Loucy (cell line): ENCODE measurements around the gene LUZP1.

Experiments used
- EZH2phosphoT487 ChIP-seq: fragments of 200-600 bp; IDR thresholded peaks from 2 replicates; pipeline ENCODE4 v1.6.1; 2018; ENCODE audit warnings: antibody characterized with exemption, mild to moderate bottlenecking, moderate library complexity, borderline replicate concordance
- TF ChIP-seq, protein P1 (sequence below): fragments of 200-600 bp; sonication (generic); conservative IDR thresholded peaks from 2 replicates; pipeline ENCODE4 v1.5.1; 2014; ENCODE audit warnings: mild to moderate bottlenecking, antibody characterized with exemption, low read length

DNA sequence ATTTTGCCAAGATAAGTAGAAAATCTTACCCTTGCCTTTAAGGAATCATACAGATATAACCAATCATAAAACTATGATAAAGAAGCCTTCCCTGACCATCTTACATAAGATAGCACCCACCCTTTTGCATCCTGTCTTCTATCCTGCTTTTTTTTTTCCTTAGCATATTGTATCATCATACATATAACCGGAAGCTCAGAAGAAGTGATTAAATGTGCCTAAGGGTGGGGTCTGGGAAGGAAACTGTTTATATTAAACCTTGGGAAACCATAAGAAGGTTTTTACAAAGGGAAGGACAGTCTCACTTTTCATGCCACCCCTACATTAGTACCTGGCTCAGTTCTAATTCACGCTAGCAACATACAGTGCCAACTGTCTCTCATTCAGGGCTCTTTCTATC is 66.8 kb downstream of the LUZP1 start:
- TF ChIP-seq, protein P1, sequence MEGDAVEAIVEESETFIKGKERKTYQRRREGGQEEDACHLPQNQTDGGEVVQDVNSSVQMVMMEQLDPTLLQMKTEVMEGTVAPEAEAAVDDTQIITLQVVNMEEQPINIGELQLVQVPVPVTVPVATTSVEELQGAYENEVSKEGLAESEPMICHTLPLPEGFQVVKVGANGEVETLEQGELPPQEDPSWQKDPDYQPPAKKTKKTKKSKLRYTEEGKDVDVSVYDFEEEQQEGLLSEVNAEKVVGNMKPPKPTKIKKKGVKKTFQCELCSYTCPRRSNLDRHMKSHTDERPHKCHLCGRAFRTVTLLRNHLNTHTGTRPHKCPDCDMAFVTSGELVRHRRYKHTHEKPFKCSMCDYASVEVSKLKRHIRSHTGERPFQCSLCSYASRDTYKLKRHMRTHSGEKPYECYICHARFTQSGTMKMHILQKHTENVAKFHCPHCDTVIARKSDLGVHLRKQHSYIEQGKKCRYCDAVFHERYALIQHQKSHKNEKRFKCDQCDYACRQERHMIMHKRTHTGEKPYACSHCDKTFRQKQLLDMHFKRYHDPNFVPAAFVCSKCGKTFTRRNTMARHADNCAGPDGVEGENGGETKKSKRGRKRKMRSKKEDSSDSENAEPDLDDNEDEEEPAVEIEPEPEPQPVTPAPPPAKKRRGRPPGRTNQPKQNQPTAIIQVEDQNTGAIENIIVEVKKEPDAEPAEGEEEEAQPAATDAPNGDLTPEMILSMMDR = no peak
- TF ChIP-seq EZH2phosphoT487 = no peak
